NCI-H748 (cell line): ENCODE measurements around the gene SOX1.

ENCODE experiments used
- DNase-seq: peaks from one replicate; lab custom pipeline; 2025; ENCODE audit not compliant: unreplicated experiment; lab: John Stamatoyannopoulos, UW

Gene SOX1

GRCh38 chr13:112105244-112105681 is 38.3 kb downstream of the SOX1 start:
- DNase-seq = no peak

- DNase-seq = no peak
Observed at GRCh38 chr13:112105892-112106291, 38.9 kb downstream of the SOX1 start.

GRCh38 chr13:112106478-112107141 is 39.7 kb downstream of the SOX1 start:
- DNase-seq = no peak

- no peak for DNase-seq
Observed at GRCh38 chr13:112107289-112107688, 40.3 kb downstream of the SOX1 start.

- DNase-seq = no peak
Observed at GRCh38 chr13:112110479-112110878, 43.5 kb downstream of the SOX1 start.

- DNase-seq = no peak
Observed at GRCh38 chr13:112111239-112111857, 44.4 kb downstream of the SOX1 start.

- DNase-seq = no peak
Observed at GRCh38 chr13:112112534-112113276, 45.8 kb downstream of the SOX1 start.

- peak; percentile 88 for DNase-seq
Observed at GRCh38 chr13:112113348-112113747, 46.4 kb downstream of the SOX1 start.

- peak; percentile 43 for DNase-seq
Observed at GRCh38 chr13:112113851-112114250, 46.9 kb downstream of the SOX1 start.

GRCh38 chr13:112114391-112114790 is 47.4 kb downstream of the SOX1 start:
- no peak for DNase-seq

- no peak for DNase-seq
Observed at GRCh38 chr13:112115403-112116091, 48.6 kb downstream of the SOX1 start.

- DNase-seq = no peak
Observed at GRCh38 chr13:112116187-112116950, 49.4 kb downstream of the SOX1 start.

- no peak for DNase-seq
Observed at GRCh38 chr13:112117258-112117954, 50.5 kb downstream of the SOX1 start.

GRCh38 chr13:112117955-112118302 is 51.0 kb downstream of the SOX1 start:
- no peak for DNase-seq

GRCh38 chr13:112118451-112119064 is 51.6 kb downstream of the SOX1 start:
- DNase-seq = no peak

GRCh38 chr13:112119192-112120030 is 52.5 kb downstream of the SOX1 start:
- no peak for DNase-seq

GRCh38 chr13:112120031-112120373 is 53.1 kb downstream of the SOX1 start:
- no peak for DNase-seq
